Naive thymus-derived CD4-positive, alpha-beta T cell (primary cell): ENCODE data around the gene ADPRHL1. TPM values are rescaled to one million over a fixed set of nuclear protein-coding genes. Genes with fewer than 3 reads are reported as not detected.

Experiments used
- ATAC-seq: fragments of 150-1000 bp; cut with Tn5 transposase; 2 replicates; pipeline ENCODE4 v1.10.0; 2021; ENCODE audit warnings: mild to moderate bottlenecking, moderate library complexity
- CTCF ChIA-PET: fragments of 350-600 bp; sonication (Branson Sonifier 250); formaldehyde crosslinking; loops from one replicate; lab custom pipeline; 2021; ENCODE audit warnings: antibody characterized with exemption; lab: Charles Lee
- POLR2A ChIA-PET: fragments of 350-600 bp; sonication (Branson Sonifier 250); formaldehyde crosslinking; loops from one replicate; lab custom pipeline; 2021; ENCODE audit warnings: antibody characterized with exemption, inconsistent platforms; lab: Charles Lee
- DNase-seq, 9 donors: peaks; one replicate each; pipeline versions ENCODE4 v3.0.0 to v3.0.0-alpha.2; 2020 to 2022; ENCODE audit warnings: mixed read lengths in 1 of 9
- H3K27ac ChIP-seq: one replicate; pipeline ENCODE4 v1.7.0; 2013; ENCODE audit warnings: mild to moderate bottlenecking, low read depth, low read length, moderate library complexity
- H3K27me3 ChIP-seq, 2 donors: one replicate each; pipeline ENCODE4 v1.7.0; 2013; ENCODE audit warnings: low read length in 2 of 2, mild to moderate bottlenecking in 2 of 2, moderate library complexity in 2 of 2; ENCODE audit not compliant: control insufficient read depth in 2 of 2, insufficient read depth in 2 of 2
- H3K36me3 ChIP-seq, 3 experiments: 1 replicate in 2 of 3; 2 replicates in 1 of 3; pipeline ENCODE4 v1.7.0; 2013; ENCODE audit warnings: low read length in 3 of 3, mild to moderate bottlenecking in 3 of 3, moderate library complexity in 1 of 3; ENCODE audit not compliant: insufficient read depth in 3 of 3, control insufficient read depth in 2 of 3
- H3K4me1 ChIP-seq, 2 donors: one replicate each; pipeline ENCODE4 v1.7.0; 2013; ENCODE audit warnings: low read length in 2 of 2, mild to moderate bottlenecking in 2 of 2, moderate library complexity in 1 of 2; ENCODE audit not compliant: control insufficient read depth in 2 of 2, insufficient read depth in 2 of 2
- H3K4me3 ChIP-seq: 2 replicates; pipeline ENCODE4 v1.7.0; 2013; ENCODE audit warnings: mild to moderate bottlenecking, low read length
- H3K9me3 ChIP-seq, 3 experiments: 1 replicate in 2 of 3; 2 replicates in 1 of 3; pipeline ENCODE4 v1.7.0; 2013; ENCODE audit warnings: low read length in 3 of 3; ENCODE audit not compliant: control insufficient read depth in 2 of 3
- H3K27ac Mint-ChIP-seq, 9 donors: one replicate each; pipeline ENCODE4 v1.8.0; 2020 to 2022; ENCODE audit warnings: mixed read lengths in 9 of 9, mild to moderate bottlenecking in 8 of 9, moderate library complexity in 5 of 9, inconsistent platforms in 2 of 9
- H3K27me3 Mint-ChIP-seq, 5 donors: one replicate each; pipeline ENCODE4 v1.8.0; 2021 to 2022; ENCODE audit warnings: mixed read lengths in 5 of 5, mild to moderate bottlenecking in 1 of 5
- H3K36me3 Mint-ChIP-seq, 5 donors: one replicate each; pipeline ENCODE4 v1.8.0; 2020 to 2022; ENCODE audit warnings: mixed read lengths in 5 of 5, mild to moderate bottlenecking in 3 of 5, inconsistent platforms in 1 of 5
- H3K4me1 Mint-ChIP-seq, 7 donors: one replicate each; pipeline ENCODE4 v1.8.0; 2020 to 2022; ENCODE audit warnings: mixed read lengths in 7 of 7, mild to moderate bottlenecking in 3 of 7, inconsistent platforms in 1 of 7
- H3K4me3 Mint-ChIP-seq, 10 donors: one replicate each; pipeline ENCODE4 v1.8.0; 2020 to 2022; ENCODE audit warnings: mild to moderate bottlenecking in 10 of 10, mixed read lengths in 10 of 10, moderate library complexity in 6 of 10, inconsistent platforms in 2 of 10
- H3K9me3 Mint-ChIP-seq, 11 donors: one replicate each; pipeline ENCODE4 v1.8.0; 2020 to 2022; ENCODE audit warnings: mixed read lengths in 11 of 11, mild to moderate bottlenecking in 4 of 11, inconsistent platforms in 1 of 11, moderate library complexity in 1 of 11
- intact Hi-C, 2 donors: fragments of 100-400 bp; cut with micrococcal nuclease; formaldehyde crosslinking; loops; one replicate each; pipeline ENCODE4 v1.15.1; 2023
- polyA plus RNA-seq, 2 donors: library from polyadenylated mRNA; unstranded; fragments of 300-500 nt; fragmentation: Illumina TruSeq; gene quantifications; one replicate each; pipeline ENCODE4 v1.2.3, GENCODE V29; 2021
- total RNA-seq, 6 experiments: library from RNA in 5 of 6; stranded (reverse) in 5 of 6; gene quantifications; 1 replicate in 5 of 6; 2 replicates in 1 of 6; pipeline ENCODE4 v1.2.3 and lab custom pipeline; 2021 to 2026

The ADPRHL1 gene
- total and polyA plus RNA-seq, 7 experiments from 2014 or later: 0.12 to 2.0 (median 1.1) TPM; not detected in 1

DNA sequence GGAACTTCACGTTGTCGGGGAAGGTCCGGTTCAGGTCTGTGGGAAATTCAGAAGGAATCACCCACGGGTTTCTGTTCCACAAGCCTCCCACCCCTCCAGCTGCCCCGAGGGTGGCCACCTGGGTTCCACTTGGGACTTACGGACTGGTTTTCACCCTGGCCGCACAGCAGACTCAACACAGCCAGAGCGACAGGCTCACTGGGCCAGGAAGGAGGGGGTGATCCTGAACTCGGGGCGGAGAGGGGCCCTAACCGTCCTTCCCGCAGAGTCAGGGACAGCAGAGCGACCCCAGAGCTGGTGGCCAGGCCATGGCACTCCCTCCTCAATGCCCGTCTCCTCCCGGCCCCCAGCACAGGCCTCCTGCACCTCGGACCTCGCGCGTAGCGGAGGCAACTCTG is 102.4 kb downstream of the ADPRHL1 start:
- ChIA-PET CTCF (no interaction called here), POLR2A (no interaction called here)
- H3K4me1 Mint-ChIP-seq: peaks cover 0 to 3% (median 0%) of the 10 kb centered on the region in 7 donors
- no peaks in the 10 kb centered on the region for H3K27me3 Mint-ChIP-seq
- no peak overlapping the region for H3K4me3 Mint-ChIP-seq
- no peak for ATAC-seq
- no peak for DNase-seq
- H3K36me3 Mint-ChIP-seq: no peaks in the 10 kb centered on the region
- Histone ChIP-seq H3K27ac (no peak overlapping the region), H3K9me3 (peaks cover 0 to 5% (median 0%) of the 10 kb centered on the region in 3 experiments), H3K27me3 (no peaks in the 10 kb centered on the region), H3K4me1 (no peaks in the 10 kb centered on the region), H3K36me3 (no peaks in the 10 kb centered on the region), H3K4me3 (no peak overlapping the region)
- no peak overlapping the region for H3K27ac Mint-ChIP-seq
- intact Hi-C loops: no loop called here
- H3K9me3 Mint-ChIP-seq: peaks cover 0 to 4% (median under 1%) of the 10 kb centered on the region in 11 donors

DNA sequence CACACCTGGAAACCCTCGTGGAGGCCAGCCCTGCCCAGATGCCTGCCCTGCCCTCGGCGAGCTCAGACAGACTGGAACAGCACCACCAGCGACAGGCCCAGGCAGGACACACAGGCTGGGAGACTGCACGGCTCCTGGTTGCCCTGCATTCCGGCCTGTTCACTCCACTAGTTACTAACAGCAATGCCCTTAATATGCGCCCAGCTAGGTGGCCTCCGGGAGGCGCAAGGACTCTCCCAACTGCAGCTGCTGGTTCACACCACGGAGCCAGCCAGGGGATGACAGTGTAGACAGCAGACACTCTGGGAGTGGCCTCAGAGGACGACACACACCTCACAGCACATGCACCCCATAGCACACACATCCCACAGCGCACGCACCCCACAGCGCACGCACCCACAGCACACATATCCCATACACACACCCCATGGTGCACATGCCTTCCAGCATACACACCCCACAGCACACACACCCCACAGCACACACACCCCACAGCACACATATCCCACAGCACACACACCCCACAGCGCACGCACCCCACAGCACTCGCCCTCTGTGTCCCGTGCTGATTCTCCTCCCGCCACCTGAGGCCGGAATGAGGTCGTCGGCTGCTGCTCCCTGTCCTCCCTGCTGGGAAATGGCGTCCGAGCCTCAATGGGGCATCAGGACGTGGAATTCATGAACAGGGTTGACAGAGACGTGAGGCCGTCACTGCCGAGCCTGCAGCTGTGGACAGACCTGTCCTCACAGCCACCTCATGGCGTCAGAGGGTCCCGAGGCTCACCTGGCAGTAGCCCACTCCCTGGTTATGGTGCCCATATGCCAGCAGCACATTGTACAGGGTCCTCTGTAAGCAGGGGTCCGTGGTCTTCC is 103.0 kb downstream of the ADPRHL1 start:
- H3K4me1 Mint-ChIP-seq: peaks cover 0 to 3% (median 0%) of the 10 kb centered on the region in 7 donors
- CTCF ChIA-PET: no interaction called here
- intact Hi-C loops: no loop called here
- ATAC-seq: no peak
- H3K27ac Mint-ChIP-seq: no peak overlapping the region
- Histone ChIP-seq H3K36me3 (no peaks in the 10 kb centered on the region), H3K4me3 (no peak overlapping the region), H3K27ac (no peak overlapping the region), H3K4me1 (no peaks in the 10 kb centered on the region), H3K9me3 (peaks cover 0 to 11% (median 0%) of the 10 kb centered on the region in 3 experiments), H3K27me3 (no peaks in the 10 kb centered on the region)
- peaks cover 0 to 9% (median 7%) of the 10 kb centered on the region in 11 donors for H3K9me3 Mint-ChIP-seq
- DNase-seq: no peak
- POLR2A ChIA-PET: no interaction called here
- peaks cover 4 to 6% (median 6%) of the 10 kb centered on the region in 5 donors for H3K36me3 Mint-ChIP-seq
- H3K27me3 Mint-ChIP-seq: no peaks in the 10 kb centered on the region
- no peak overlapping the region for H3K4me3 Mint-ChIP-seq

Other genes starting within 250 kb of the ADPRHL1 start
- 10 to 100 TPM; 44.2 to 83.7 (median 77.1) TPM for gene PCID2, start 244.8 kb downstream of the ADPRHL1 start, total RNA-seq
- gene PCID2, start 244.8 kb downstream of the ADPRHL1 start, polyA plus RNA-seq: 10 to 100 TPM; 62.9 to 84.4 TPM
- 10 to 100 TPM; 69.2 to 94.7 (median 82.3) TPM for gene CUL4A, start 243.9 kb downstream of the ADPRHL1 start, total RNA-seq
- gene CUL4A, start 243.9 kb downstream of the ADPRHL1 start, polyA plus RNA-seq: 10 to 100 TPM; 35.0 to 61.2 TPM
- 100 to 1,000 TPM in 2 of 5 experiments, 10 to 100 TPM in 3; 77.3 to 113 (median 98.8) TPM for gene LAMP1, start 156.2 kb downstream of the ADPRHL1 start, total RNA-seq
- 10 to 100 TPM; 21.6 to 24.9 TPM for gene LAMP1, start 156.2 kb downstream of the ADPRHL1 start, polyA plus RNA-seq
- 1 to 10 TPM in 2 of 5 experiments, under 1 TPM in 2, not detected in 1; 0.44 to 1.4 (median 1.1) TPM for gene GRTP1, start 89.4 kb downstream of the ADPRHL1 start, total RNA-seq
- gene GRTP1, start 89.4 kb downstream of the ADPRHL1 start, polyA plus RNA-seq: 1 to 10 TPM; 1.3 to 2.2 TPM
- gene DCUN1D2, start 37.2 kb upstream of the ADPRHL1 start, total RNA-seq: 10 to 100 TPM; 21.4 to 31.9 (median 23.4) TPM
- gene DCUN1D2, start 37.2 kb upstream of the ADPRHL1 start, polyA plus RNA-seq: 10 to 100 TPM in 1 of 2 donors, 1 to 10 TPM in 1; 6.8 to 12.5 TPM
- gene TFDP1, start 131.3 kb upstream of the ADPRHL1 start, total RNA-seq: 100 to 1,000 TPM in 1 of 5 experiments, 10 to 100 TPM in 4; 21.4 to 127 (median 34.7) TPM
- gene TFDP1, start 131.3 kb upstream of the ADPRHL1 start, polyA plus RNA-seq: 10 to 100 TPM; 50.9 to 78.0 TPM
- not detected for gene ATP4B, start 204.7 kb upstream of the ADPRHL1 start, total RNA-seq
- not detected for gene ATP4B, start 204.7 kb upstream of the ADPRHL1 start, polyA plus RNA-seq
- gene GRK1, start 213.7 kb upstream of the ADPRHL1 start, total RNA-seq: not detected
- gene GRK1, start 213.7 kb upstream of the ADPRHL1 start, polyA plus RNA-seq: not detected